NCI-H460 (cell line): Measurements from ENCODE around the gene NRCAM. TPM values are rescaled to one million over a fixed set of nuclear protein-coding genes. Genes with fewer than 3 reads are reported as not detected.

Source experiments
- DNase-seq: peaks from one replicate; pipeline ENCODE4 v3.0.0-alpha.2; 2016; ENCODE audit warnings: low read depth; ENCODE audit errors: extremely low read depth
- total RNA-seq: library from RNA; depleted of rRNA; stranded (reverse); fragments of >200 nt; shearing (Covaris generic); gene quantifications from 2 replicates; pipeline ENCODE4 v1.2.3, GENCODE V29; 2014

The NRCAM gene
- total RNA-seq, 1 experiment from 2014 or later = 158 TPM

- no peak for DNase-seq
Measured at GRCh38 chr7:108143658-108144420, 312.4 kb downstream of the NRCAM start.

- no peak for DNase-seq
Measured at GRCh38 chr7:108142675-108143259, 313.5 kb downstream of the NRCAM start.

GRCh38 chr7:108142180-108142579 lies 314.1 kb downstream of the NRCAM start:
- no peak for DNase-seq

GRCh38 chr7:108140671-108141070 lies 315.6 kb downstream of the NRCAM start:
- DNase-seq = no peak

GRCh38 chr7:108138911-108139310 lies 317.3 kb downstream of the NRCAM start:
- DNase-seq = no peak

- no peak for DNase-seq
Measured at GRCh38 chr7:108137993-108138392, 318.2 kb downstream of the NRCAM start.

GRCh38 chr7:108137040-108137439 lies 319.2 kb downstream of the NRCAM start:
- no peak for DNase-seq

GRCh38 chr7:108136191-108136688 lies 320.0 kb downstream of the NRCAM start:
- DNase-seq = no peak

GRCh38 chr7:108135446-108136190 lies 320.6 kb downstream of the NRCAM start:
- DNase-seq = no peak

- no peak for DNase-seq
Measured at GRCh38 chr7:108134486-108134885, 321.8 kb downstream of the NRCAM start.

GRCh38 chr7:108132551-108133265 lies 323.5 kb downstream of the NRCAM start:
- DNase-seq = no peak

- no peak for DNase-seq
Measured at GRCh38 chr7:108130261-108130660, 326.0 kb downstream of the NRCAM start, which contains the start of gene LAMB4. Gene LAMB4, minus strand, starts transcription at chr7:108130361. Its CDS starts 7,197 bp downstream, at chr7:108123164.

GRCh38 chr7:108129018-108129965 lies 326.9 kb downstream of the NRCAM start:
- no peak for DNase-seq

- DNase-seq = no peak
Measured at GRCh38 chr7:108128514-108128913, 327.7 kb downstream of the NRCAM start.

GRCh38 chr7:108127461-108127860 lies 328.8 kb downstream of the NRCAM start:
- no peak for DNase-seq

- DNase-seq = no peak
Measured at GRCh38 chr7:108124820-108125219, 331.4 kb downstream of the NRCAM start.

- DNase-seq = no peak
Measured at GRCh38 chr7:108122181-108122580, 334.1 kb downstream of the NRCAM start.

GRCh38 chr7:108120933-108121332 lies 335.3 kb downstream of the NRCAM start:
- no peak for DNase-seq

GRCh38 chr7:108120196-108120595 lies 336.0 kb downstream of the NRCAM start:
- DNase-seq = no peak

- DNase-seq = no peak
Measured at GRCh38 chr7:108118959-108119358, 337.3 kb downstream of the NRCAM start.
